Activated naive CD8-positive, alpha-beta T cell (primary cell): ENCODE results near the gene RPL18.
"Not testable (repeated sequence)": the region's sequence is repeated elsewhere in the genome, so short reads cannot be mapped to it uniquely, and the experiment has no call there.

Experiments
- H3K27ac Mint-ChIP-seq: one replicate; pipeline ENCODE4 v1.8.0; 2021; ENCODE audit warnings: mixed read lengths
- H3K27me3 Mint-ChIP-seq: one replicate; pipeline ENCODE4 v1.8.0; 2021; ENCODE audit warnings: mixed read lengths
- H3K36me3 Mint-ChIP-seq: one replicate; pipeline ENCODE4 v1.8.0; 2021; ENCODE audit warnings: mixed read lengths
- H3K4me1 Mint-ChIP-seq: one replicate; pipeline ENCODE4 v1.8.0; 2021; ENCODE audit warnings: low read depth, mixed read lengths
- H3K4me3 Mint-ChIP-seq: one replicate; pipeline ENCODE4 v1.8.0; 2021; ENCODE audit warnings: mild to moderate bottlenecking, mixed read lengths
- H3K9me3 Mint-ChIP-seq: one replicate; pipeline ENCODE4 v1.8.0; 2021; ENCODE audit warnings: low read depth, mixed read lengths

The RPL18 gene

DNA sequence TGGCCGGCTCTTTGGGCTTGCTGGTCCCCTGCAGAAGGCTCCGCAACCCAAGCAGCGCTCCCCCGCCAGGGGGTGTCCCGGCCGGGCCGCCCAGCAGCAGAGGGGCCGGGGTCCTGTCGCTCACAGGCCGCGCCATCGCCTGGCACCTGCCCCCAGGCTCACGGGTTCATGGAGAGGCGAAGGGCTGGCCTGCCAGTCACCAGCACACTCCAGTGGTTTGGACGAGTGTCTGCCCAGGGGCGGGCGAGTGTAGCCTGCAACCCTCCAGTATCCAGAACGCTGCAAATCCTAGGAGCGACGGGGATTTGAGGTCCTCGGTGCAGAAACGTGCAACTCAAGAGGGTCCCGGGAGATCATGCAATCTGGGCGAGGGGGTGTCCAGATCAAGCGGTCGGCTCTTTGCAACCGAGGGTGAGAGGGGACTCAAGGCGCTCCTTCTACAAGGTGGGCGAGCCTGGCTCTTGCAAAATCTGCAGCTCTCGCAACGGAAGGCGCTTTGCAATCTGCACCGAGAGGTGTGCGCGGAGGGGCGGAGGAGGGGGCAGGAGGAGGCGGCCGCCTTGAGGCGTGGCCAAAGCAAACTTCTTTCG lies 18.0 kb upstream of the RPL18 start, which contains the start of gene DBP:
Gene DBP, minus strand, starts transcription at position 521 of the 590 bp plus-strand sequence. Its CDS starts 385 bp downstream, at position 136.
- peaks cover 56% of the 10 kb centered on the region for H3K4me1 Mint-ChIP-seq
- no peaks in the 10 kb centered on the region for H3K36me3 Mint-ChIP-seq
- no peaks in the 10 kb centered on the region for H3K9me3 Mint-ChIP-seq
- H3K4me3 Mint-ChIP-seq = peak within 1 kb of the TSS; percentile 97
- no peaks in the 10 kb centered on the region for H3K27me3 Mint-ChIP-seq
- H3K27ac Mint-ChIP-seq = peak within 1 kb of the TSS; percentile 99

DNA sequence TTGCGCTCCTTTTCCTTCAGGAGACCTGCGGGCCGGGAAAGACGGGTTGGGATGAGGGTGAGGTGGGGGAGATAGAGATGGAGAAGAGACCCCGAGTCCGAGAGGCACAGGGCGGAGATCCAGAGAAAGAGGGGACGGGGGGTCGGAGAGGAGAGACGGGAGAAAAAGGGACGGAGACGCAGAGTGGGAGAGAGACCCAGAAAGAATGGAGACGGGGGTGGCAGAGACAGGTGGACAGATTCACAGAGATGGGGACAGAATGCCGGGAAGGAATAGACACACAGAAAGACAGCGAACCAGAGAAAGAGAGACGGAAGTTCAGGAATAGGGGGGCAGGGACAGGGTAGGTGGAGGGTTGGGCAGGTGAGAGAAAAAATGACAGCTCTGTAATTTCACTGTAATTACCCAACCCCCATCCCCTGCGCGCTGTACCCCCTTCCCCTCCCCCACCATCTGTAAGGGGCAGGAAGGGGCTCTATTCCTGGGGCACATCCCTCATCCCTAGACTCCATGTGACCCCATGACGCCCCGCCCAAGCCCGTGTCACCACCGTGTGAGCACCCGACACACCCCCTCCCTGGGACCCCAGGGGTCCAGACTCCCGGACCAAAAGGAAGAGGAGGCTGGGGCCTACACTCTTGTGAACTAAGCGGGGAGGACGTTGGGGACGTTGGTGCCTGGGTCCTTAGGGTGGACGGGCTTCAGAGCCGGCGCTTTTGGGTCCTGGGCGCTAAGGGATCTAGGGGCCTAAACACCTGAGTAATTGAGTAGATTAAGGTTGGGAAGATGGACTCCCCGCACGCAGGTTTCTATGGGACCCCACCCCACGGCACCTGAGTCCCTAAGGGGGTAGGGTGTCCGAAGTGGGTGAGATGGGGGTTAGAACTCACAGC lies 17.2 kb upstream of the RPL18 start:
- Mint-ChIP-seq H3K36me3 (no peaks in the 10 kb centered on the region), H3K27me3 (no peaks in the 10 kb centered on the region), H3K27ac (peak overlapping the region; percentile 90), H3K9me3 (no peaks in the 10 kb centered on the region), H3K4me3 (peak overlapping the region; percentile 97), H3K4me1 (peaks cover 60% of the 10 kb centered on the region)

DNA sequence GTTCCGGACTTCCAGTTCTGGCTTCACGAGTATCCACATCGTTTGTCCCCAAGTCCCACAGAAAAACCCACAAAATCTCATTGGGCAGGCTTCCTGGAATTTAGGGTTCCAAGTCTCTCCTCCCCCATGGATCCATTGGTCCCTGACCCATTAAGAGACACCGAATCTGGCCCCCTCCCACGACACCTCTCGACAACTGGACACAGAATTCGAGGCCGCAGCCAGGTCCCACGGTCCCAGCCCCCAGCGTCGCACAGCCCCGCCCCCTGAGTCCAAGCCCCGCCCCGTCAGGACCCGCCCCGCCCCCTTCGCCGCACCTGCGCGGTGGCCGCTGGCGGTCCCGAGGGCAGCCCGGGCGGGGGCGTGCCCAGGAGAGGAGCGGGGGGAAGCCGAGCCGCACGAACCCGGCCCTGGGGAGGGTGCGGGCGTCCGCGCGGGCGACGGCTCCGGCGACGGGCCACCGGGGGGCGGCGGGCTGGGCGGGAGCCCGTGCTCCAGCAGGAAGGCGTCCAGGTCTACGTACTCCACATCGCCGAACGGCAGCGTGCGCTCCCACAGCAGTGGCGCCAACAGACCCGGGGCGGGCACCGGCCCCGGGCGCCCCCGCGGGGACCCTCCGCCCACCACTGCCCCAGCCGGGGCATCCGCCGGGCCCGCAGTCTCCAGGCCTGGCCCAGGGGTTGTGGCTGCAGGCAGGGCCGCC lies 16.4 kb upstream of the RPL18 start:
- Mint-ChIP-seq H3K27me3 (no peaks in the 10 kb centered on the region), H3K36me3 (no peaks in the 10 kb centered on the region), H3K27ac (peak overlapping the region; percentile 87), H3K9me3 (no peaks in the 10 kb centered on the region), H3K4me1 (peaks cover 59% of the 10 kb centered on the region), H3K4me3 (peak overlapping the region; percentile 97)

DNA sequence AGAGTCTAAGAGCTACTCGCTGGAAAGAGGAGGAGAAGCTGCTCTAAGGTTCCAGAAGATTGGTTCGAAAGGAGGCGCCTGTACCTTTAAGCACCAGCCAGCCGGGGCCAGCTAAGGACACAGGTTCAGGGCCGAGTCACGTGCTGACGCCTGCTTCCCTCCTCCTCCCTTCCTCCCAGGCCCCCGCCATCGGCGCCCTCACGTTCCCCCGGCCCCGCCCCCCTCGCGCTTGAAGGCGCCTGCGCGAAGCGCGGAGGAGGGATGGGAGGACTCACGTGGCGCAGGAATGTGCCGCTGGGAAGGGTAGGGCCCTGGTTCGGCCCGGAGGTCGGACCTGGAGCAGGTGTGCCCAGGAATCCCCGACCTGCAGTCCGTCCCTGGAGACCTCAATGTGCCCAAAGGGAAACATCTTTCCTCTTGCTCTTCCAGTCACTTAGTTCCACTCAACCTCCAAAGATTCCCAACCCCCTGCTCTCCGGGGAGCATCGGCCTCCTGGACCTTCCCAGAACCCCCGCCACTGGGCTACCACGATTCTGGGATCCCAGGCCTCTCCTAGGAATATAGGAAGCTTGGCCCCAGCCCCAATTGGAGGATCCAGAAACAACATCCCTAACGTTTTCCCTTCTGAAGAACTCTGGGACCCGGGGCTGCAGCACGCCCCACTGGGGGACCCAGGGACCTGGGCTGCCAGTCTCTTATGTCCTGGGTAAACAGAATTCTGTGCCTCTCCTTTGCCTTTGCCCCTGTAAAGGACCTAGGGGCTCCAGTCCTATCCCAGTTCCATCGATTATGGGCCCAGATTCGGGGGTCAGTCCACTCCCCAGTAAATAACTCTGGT lies 15.7 kb upstream of the RPL18 start:
- H3K4me1 Mint-ChIP-seq = peaks cover 55% of the 10 kb centered on the region
- H3K9me3 Mint-ChIP-seq = no peaks in the 10 kb centered on the region
- H3K4me3 Mint-ChIP-seq = peak overlapping the region; percentile 79
- peak overlapping the region; percentile 87 for H3K27ac Mint-ChIP-seq
- no peaks in the 10 kb centered on the region for H3K36me3 Mint-ChIP-seq
- H3K27me3 Mint-ChIP-seq = no peaks in the 10 kb centered on the region

DNA sequence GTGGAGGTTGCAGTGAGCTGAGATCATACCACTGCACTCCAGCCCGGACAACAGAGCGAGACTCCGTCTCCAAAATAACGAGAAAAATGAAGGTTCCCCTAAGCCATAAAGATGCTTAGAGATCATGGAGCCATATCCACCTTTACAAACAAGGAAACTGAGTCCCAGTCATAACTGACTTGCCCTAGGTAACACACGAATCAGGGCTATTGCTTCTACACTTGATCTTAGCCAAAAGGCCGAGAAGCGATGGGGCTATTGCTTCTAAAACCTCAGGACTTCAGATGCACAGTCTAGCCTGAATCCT lies 15.0 kb upstream of the RPL18 start:
- Mint-ChIP-seq H3K27me3 (no peaks in the 10 kb centered on the region), H3K27ac (peak overlapping the region; percentile 87)

DNA sequence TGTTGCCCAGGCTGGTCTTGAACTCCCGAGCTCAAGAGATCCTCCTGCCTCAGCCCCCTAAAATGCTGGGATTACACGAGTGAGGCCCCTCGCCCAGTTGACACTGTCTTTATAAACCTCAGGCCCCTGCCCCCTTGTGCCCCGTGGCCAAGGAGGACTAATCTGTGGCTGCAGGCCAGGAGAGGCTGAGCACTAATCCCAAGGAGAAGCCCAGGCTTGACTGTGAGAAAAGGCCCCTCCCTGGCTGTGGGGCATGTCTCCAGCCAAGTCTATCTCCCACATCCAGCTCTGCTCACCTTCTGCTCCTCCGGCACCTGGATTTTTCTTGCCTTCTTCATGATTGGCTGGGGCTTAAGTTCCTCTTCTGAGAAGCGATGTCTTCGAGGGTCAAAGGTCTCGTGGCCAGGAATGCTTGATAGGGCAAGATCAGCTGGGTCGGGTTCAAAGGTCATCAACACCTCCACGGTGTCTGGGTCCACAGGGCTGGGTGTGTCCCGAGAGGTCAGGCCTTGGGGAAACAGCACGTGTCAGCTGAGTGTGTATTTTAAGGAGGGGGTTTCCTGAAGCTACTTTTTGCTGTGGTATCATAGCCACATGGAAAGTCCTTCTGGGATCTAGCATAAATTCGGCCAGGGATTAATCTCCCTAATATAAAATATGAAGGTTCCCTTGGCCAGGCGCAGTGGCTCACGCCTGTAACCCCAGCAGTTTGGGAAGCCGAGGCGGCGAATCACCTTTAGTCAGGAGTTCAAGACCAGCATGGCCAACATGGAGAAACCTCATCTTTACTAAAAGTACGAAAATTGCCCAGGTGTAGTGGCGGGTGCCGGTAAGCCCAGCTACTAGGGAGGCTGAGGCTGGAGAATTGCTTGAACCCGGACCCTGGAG lies 14.4 kb upstream of the RPL18 start:
- Mint-ChIP-seq H3K4me1 (peaks cover 45% of the 10 kb centered on the region), H3K9me3 (no peaks in the 10 kb centered on the region), H3K27ac (peak overlapping the region; percentile 87), H3K36me3 (no peaks in the 10 kb centered on the region), H3K27me3 (no peaks in the 10 kb centered on the region), H3K4me3 (peak overlapping the region; percentile 79)

More for the DNA sequence above, 15.0 kb upstream of the RPL18 start:
- no peaks in the 10 kb centered on the region for H3K9me3 Mint-ChIP-seq
- peaks cover 51% of the 10 kb centered on the region for H3K4me1 Mint-ChIP-seq
- H3K36me3 Mint-ChIP-seq = no peaks in the 10 kb centered on the region
- H3K4me3 Mint-ChIP-seq = peak overlapping the region; percentile 79

DNA sequence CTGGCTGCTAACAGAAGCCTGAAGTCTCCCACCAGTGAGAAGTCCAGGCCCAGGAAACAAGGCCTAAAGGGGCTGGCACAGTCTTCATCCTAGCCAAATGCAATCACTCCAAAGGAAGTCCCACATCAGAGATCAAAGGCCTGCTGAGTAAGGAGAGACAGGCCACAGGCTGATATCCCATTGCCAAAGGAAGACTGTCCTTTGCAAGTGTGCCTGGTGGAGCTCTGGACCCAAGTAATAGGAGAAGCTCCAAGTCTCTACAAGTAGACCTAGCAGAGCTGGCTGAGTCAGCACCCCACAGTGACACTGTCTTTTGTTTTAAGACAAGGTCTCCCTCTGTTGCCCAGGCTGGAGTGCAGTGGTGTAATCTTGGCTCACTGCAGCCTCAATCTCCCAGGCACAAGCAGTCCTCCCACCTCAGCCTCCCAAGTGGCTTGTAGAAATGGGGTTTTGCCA lies 13.7 kb upstream of the RPL18 start:
- Mint-ChIP-seq H3K36me3 (no peaks in the 10 kb centered on the region), H3K4me1 (peaks cover 41% of the 10 kb centered on the region), H3K27me3 (no peaks in the 10 kb centered on the region), H3K27ac (peak overlapping the region; percentile 78), H3K4me3 (peak overlapping the region; percentile 35), H3K9me3 (no peaks in the 10 kb centered on the region)

DNA sequence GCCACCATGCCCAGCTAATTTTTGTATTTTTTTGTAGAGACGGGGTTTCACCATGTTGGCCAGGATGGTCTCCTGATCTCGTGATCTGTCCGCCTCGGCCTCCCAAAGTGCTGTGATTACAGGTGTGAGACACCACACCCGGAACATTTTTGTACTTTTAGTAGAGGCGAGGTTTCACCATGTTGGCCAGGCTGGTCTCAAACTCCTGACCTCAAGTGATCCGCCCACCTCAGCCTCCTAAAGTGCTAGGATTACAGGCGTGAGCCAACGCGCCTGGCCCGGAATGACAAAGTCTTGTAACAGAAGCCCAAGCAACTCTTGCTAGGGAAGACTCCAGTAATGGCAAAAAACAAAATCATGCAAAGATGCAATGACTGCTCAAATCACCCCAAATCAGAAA lies 13.3 kb upstream of the RPL18 start:
- Mint-ChIP-seq H3K4me3 (peak overlapping the region; percentile 35), H3K4me1 (peaks cover 39% of the 10 kb centered on the region), H3K27ac (peak overlapping the region; percentile 78)
- H3K9me3 Mint-ChIP-seq, H3K36me3 Mint-ChIP-seq, H3K27me3 Mint-ChIP-seq: not testable (repeated sequence)

DNA sequence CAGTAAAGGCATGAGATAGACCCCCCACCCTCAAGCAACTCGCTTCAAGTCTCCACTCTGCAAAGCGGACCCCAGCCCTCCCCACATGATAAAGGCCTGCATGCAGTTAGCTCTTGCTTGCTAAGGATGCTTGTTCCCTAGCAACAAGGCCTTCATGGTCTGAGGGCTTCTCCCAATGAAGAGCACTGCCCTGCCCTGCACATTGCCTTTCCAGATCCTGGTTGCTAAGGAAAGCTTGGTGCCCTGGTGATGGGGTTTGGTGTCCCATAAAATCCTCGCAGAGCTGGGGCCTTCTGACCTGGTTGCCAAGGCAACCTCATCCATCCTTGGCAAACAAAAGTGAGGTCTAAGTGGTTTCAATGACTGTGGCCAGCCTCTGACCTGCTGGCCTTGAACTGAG lies 12.2 kb upstream of the RPL18 start:
- no peaks in the 10 kb centered on the region for H3K27me3 Mint-ChIP-seq
- no peaks in the 10 kb centered on the region for H3K9me3 Mint-ChIP-seq
- no peak overlapping the region for H3K4me3 Mint-ChIP-seq
- no peak overlapping the region for H3K27ac Mint-ChIP-seq
- H3K4me1 Mint-ChIP-seq = peaks cover 45% of the 10 kb centered on the region
- no peaks in the 10 kb centered on the region for H3K36me3 Mint-ChIP-seq

DNA sequence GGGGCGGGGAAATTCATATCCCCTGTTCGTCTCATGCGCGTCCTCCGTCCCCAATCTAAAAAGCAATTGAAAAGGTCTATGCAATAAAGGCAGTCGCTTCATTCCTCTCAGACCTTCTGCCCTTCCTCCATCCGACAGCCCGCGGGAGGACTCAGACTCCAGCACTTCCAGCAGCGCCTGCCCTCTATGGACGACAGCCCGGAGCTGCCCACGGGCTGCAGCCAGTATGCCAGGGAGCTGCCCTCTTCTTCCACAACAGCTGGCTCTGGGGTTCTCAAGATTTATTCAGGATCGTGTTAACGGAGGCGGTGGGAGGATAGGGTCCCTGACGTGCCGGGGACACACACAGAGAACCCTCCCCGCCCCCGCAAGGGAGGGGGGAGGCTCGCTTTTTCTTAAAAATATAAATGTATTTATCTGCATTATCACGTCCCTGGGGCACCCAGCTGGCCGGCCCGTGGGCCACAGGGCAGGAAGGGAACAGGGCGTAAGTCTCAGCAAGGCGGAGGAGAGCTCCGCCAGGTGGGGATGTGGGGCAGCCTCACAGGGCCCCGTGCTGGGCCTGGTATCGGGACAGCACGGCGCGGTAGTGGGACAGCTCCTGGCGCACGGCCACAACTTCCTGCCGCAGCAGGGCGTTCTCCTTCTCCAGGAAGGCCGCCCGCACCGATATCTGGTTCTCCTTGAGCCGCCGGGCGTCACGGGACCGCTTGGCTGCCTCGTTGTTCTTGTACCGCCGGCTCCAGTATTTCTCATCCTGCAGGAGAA lies 11.5 kb upstream of the RPL18 start:
- Mint-ChIP-seq H3K9me3 (no peaks in the 10 kb centered on the region), H3K4me3 (no peak overlapping the region), H3K4me1 (peaks cover 42% of the 10 kb centered on the region), H3K27me3 (no peaks in the 10 kb centered on the region), H3K27ac (no peak overlapping the region), H3K36me3 (no peaks in the 10 kb centered on the region)

DNA sequence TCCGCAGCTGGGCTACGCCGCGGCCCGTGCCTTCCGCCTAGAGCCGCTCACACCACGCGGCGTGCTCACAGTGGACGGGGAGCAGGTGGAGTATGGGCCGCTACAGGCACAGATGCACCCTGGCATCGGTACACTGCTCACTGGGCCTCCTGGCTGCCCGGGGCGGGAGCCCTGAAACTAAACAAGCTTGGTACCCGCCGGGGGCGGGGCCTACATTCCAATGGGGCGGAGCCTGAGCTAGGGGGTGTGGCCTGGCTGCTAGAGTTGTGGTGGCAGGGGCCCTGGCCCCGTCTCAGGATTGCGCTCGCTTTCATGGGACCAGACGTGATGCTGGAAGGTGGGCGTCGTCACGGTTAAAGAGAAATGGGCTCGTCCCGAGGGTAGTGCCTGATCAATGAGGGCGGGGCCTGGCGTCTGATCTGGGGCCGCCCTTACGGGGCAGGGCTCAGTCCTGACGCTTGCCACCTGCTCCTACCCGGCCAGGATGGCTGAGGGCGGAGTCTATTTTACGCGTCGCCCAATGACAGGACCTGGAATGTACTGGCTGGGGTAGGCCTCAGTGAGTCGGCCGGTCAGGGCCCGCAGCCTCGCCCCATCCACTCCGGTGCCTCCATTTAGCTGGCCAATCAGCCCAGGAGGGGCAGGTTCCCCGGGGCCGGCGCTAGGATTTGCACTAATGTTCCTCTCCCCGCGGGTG lies 10.8 kb upstream of the RPL18 start:
- Mint-ChIP-seq H3K4me3 (no peak overlapping the region), H3K36me3 (no peaks in the 10 kb centered on the region), H3K27me3 (no peaks in the 10 kb centered on the region), H3K9me3 (no peaks in the 10 kb centered on the region), H3K4me1 (peaks cover 42% of the 10 kb centered on the region), H3K27ac (no peak overlapping the region)

DNA sequence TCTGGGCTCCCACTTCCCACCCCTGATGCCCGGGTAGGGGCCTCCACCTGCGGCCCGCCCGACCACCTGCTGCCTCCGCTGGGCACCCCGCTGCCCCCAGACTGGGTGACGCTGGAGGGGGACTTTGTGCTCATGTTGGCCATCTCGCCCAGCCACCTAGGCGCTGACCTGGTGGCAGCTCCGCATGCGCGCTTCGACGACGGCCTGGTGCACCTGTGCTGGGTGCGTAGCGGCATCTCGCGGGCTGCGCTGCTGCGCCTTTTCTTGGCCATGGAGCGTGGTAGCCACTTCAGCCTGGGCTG lies 10.3 kb upstream of the RPL18 start:
- no peaks in the 10 kb centered on the region for H3K27me3 Mint-ChIP-seq
- no peaks in the 10 kb centered on the region for H3K36me3 Mint-ChIP-seq
- H3K4me1 Mint-ChIP-seq = peaks cover 40% of the 10 kb centered on the region
- no peaks in the 10 kb centered on the region for H3K9me3 Mint-ChIP-seq
- H3K27ac Mint-ChIP-seq = no peak overlapping the region
- H3K4me3 Mint-ChIP-seq = no peak overlapping the region
